ELF-1 (cell line): Measurements from ENCODE around the gene THAP4.
"Not testable (repeated sequence)": the region's sequence is repeated elsewhere in the genome, so short reads cannot be mapped to it uniquely, and the experiment has no call there.

Experiments
- DNase-seq: peaks from one replicate; pipeline ENCODE4 v3.0.0-alpha.2; 2016; ENCODE audit warnings: low read depth, low spot score

THAP4 gene

GRCh38 chr2:241584436-241584835, 52.5 kb downstream of the THAP4 start:
- no peak for DNase-seq

GRCh38 chr2:241582806-241583205, 54.2 kb downstream of the THAP4 start:
- no peak for DNase-seq

- no peak for DNase-seq
These were observed 54.6 kb downstream of the THAP4 start for GRCh38 chr2:241582328-241582727.

- no peak for DNase-seq
These were observed 57.7 kb downstream of the THAP4 start for GRCh38 chr2:241579281-241579680.

- DNase-seq, result no peak
These were observed 59.4 kb downstream of the THAP4 start for GRCh38 chr2:241577413-241578122.

- DNase-seq, result no peak
These were observed 60.7 kb downstream of the THAP4 start for GRCh38 chr2:241576293-241576654.

- no peak for DNase-seq
These were observed 61.2 kb downstream of the THAP4 start for GRCh38 chr2:241575624-241576292.

- no peak for DNase-seq
These were observed 61.9 kb downstream of the THAP4 start for GRCh38 chr2:241574911-241575623.

- DNase-seq, result no peak
These were observed 63.2 kb downstream of the THAP4 start for GRCh38 chr2:241573741-241574140.

- not testable (repeated sequence) for DNase-seq
These were observed 63.9 kb downstream of the THAP4 start for GRCh38 chr2:241572915-241573651.

GRCh38 chr2:241571821-241572620, 64.9 kb downstream of the THAP4 start:
- DNase-seq, result no peak

- no peak for DNase-seq
These were observed 65.9 kb downstream of the THAP4 start for GRCh38 chr2:241570961-241571581.

GRCh38 chr2:241569831-241570281, 67.1 kb downstream of the THAP4 start:
- DNase-seq, result no peak

- DNase-seq, result no peak
These were observed 68.2 kb downstream of the THAP4 start for GRCh38 chr2:241568726-241569125.

GRCh38 chr2:241567776-241568175, 69.2 kb downstream of the THAP4 start:
- DNase-seq, result no peak

GRCh38 chr2:241567266-241567665, 69.7 kb downstream of the THAP4 start:
- DNase-seq, result not testable (repeated sequence)

- no peak for DNase-seq
These were observed 70.5 kb downstream of the THAP4 start for GRCh38 chr2:241566468-241566867.

- not testable (repeated sequence) for DNase-seq
These were observed 70.9 kb downstream of the THAP4 start for GRCh38 chr2:241566021-241566420.

- no peak for DNase-seq
These were observed 71.5 kb downstream of the THAP4 start for GRCh38 chr2:241565411-241565810.

GRCh38 chr2:241564596-241565410, 72.2 kb downstream of the THAP4 start:
- no peak for DNase-seq
